ENCODE measurements around the gene KRT79.
"Not testable (repeated sequence)": the region's sequence is repeated elsewhere in the genome, so short reads cannot be mapped to it uniquely, and the experiment has no call there.

The KRT79 gene

DNA sequence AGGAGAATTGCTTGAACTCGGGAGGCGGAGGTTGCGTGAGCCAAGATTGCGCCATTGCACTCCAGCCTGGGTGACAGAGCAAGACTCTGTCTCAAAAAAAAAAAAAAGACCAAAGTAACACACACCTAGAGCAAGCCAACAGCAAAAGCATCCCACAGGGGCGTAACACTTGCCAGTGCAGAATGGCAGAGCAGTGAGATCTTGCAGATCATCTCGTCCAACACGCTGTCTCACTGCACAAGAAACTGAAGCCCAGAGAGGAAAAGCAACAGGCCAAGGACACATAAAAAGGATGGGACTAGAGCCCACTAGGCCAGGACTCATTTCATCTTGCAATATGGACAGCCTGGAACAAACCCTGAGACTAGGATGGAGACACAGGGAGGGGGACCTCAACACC is 27.4 kb upstream of the KRT79 start:
- DNase-seq (ENCODE audit: low read depth in 4 of 4, low spot score in 1 of 4) = no peak

DNA sequence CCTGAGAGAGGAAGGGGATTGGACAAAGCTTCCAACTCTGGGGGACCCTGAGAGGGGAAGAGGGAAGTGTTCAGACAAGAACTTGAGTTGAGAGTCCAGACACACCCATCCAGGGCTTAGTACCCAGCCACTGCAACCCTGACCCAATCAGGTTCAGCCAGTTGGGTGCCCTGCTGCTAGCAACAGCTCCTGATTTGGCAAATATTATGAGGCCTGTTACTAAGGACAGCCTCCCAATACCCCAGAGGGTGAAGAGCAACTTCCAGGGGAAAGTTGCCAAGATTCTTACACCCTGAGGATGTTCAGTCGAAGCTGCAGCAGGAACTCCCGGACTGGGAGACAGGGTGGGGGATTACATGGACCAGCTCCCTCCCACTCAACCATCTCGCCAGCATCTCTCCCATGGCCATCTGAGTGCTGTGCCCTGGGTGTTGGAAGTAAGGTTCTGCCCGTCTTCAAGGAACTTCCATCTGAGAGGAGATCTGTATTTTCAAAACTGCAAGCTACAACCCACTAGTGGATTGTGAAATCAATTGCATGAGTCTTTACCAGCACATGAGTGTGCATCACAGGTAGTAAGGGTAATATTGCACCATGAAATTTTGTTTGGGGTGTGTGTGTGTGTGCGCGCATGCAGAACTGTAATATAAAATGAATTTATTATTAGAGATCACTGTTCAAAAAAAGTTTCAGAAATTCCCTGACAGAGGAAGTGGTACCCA is 26.2 kb upstream of the KRT79 start:
- DNase-seq (ENCODE audit: low read depth in 4 of 4, low spot score in 1 of 4) = no peak

DNA sequence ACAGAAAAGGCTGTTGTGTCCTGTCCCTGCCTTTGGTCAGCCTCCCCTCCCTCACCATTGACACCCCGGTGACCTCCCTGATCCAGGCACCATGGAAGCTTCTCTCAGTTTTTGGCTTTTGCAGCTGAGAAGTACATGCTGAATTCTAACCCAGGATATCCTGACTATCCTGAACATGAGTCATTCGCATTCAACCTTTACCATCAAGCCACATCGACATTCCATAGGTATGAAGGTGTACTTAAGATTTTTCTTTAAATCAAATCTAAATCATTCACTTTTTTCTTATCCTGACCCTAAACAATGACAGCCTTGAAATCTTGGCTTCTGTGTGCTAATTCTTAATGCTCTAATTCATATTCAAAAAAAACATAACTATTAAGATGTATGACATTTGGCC is 23.4 kb upstream of the KRT79 start:
- no peak for DNase-seq (ENCODE audit: low read depth in 4 of 4, low spot score in 1 of 4)

DNA sequence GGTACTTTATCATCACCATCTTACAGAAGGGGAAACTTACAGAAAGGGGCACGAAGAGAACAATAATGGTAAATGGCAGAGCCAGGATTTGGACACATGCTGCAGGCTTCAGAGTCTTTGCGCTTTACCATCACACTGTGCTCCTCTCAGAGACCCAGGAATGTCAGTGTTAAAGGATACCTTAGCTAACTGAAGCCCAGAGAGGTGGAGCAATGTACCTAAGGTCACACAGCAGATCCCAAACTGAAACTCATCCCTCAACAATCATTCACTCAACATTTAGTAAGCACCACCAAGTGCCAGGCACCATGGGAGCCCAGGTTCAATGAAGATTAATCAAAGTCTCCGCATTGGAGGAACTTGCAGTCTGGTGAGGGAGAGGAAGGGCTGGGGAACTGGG is 22.7 kb upstream of the KRT79 start:
- DNase-seq (ENCODE audit: low read depth in 4 of 4, low spot score in 1 of 4) = no peak

DNA sequence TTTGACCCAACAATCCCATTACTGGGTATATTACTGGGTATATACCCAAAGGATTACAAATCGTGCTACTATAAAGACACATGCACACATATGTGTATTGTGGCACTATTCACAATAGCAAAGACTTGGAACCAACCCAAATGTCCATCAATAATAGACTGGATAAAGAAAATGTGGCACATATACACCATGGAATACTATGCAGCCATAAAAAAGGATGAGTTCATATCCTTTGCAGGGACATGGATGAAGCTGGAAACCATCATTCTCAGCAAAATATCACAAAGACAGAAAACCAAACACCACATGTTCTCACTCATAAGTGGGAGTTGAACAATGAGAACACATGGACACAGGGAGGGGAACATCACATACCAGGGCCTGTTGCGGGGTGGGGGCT is 22.0 kb upstream of the KRT79 start:
- DNase-seq (ENCODE audit: low read depth in 4 of 4, low spot score in 1 of 4) = not testable (repeated sequence)

DNA sequence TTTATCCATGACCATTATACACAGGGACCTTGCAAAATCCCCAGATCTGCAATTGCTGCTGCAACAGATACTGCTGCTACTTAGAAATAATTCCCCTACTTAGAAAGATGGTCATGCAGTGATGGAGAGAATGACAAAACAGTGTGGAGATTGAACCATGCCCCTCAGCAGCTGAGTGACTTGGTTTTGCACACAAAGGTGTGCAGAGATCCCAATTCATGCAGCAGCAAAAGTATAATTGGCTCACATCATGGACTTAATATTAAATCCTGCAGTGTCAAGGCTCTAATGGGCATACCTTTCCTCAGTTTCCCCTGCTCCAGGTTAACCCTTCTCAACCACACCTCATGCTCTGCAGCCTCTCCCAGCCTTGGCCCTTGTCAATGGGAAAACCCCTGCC is 17.7 kb upstream of the KRT79 start:
- DNase-seq (ENCODE audit: low read depth in 4 of 4, low spot score in 1 of 4) = no peak

DNA sequence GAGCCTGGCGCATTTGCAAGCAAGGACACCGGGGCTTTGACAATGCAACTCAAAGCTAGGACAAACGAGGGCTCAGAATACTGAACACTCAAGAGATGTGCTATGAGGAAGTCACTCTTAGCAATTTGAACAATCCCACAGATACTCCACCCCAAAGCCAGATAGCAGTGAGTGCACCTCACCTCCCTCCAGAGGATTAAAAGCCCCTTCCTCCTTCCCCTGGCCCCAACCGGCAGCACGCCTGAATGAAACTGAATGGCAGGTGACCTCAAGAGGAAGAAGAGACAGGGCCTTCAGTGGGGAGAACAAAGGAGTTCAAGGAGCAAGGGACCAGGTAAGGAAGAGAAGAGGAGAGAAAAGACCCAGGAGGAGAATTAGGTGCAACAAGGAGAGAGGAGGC is 16.6 kb upstream of the KRT79 start:
- DNase-seq (ENCODE audit: low read depth in 4 of 4, low spot score in 1 of 4) = no peak

DNA sequence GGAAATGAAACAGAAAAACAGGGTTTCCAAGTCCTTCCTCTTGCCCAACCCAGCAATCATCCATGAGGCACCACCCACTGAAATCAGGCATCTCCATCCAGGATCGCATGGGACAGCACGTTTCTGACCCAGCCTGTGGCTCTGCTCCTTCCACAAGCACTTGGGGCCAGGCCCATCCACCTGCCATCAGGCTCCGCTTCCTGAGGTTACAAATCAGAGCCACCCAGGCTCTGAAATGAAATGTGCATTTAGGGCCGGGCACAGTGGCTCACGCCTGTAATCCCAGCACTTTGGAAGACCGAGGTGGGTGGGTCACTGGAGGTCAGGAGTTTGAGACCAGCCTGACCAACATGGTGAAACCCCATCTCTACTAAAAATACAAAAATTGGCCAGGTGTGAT is 15.4 kb upstream of the KRT79 start:
- DNase-seq (ENCODE audit: low read depth in 4 of 4, low spot score in 1 of 4) = no peak

DNA sequence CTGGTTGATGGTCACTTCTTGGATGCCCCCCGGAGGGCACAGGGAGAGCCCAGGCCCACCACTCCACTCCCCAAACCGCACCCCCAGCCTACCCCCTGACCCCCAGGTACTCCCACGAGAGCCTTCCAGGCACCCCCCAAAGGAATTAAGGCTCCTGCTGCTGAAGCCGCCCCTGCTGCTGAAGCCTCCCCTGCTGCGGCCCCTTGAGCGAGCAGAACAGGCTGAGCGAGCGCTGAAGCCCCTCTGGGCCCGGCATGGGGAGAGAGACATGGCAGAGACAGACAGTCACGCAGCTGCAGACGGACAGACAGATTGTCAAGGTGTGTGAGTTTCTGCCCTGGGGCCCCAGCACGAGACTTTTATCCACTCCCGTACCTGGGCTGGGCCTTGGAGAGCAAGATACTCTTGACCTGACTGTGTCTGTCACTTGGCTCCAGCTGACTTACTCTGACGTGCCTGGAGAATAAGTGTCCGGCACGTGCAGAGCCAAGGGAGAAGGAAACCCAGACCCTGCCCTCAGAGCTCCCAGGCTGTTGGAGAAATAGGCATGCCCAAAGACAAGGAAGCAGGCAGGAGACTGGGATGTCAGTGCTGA is 14.6 kb upstream of the KRT79 start, which contains the start of gene KRT78:
Gene KRT78 (minus strand): TSS at position 334 of the 595 bp plus-strand sequence. CDS start 64 bp downstream, at position 270.
- no peak for DNase-seq (ENCODE audit: low read depth in 4 of 4, low spot score in 1 of 4)

DNA sequence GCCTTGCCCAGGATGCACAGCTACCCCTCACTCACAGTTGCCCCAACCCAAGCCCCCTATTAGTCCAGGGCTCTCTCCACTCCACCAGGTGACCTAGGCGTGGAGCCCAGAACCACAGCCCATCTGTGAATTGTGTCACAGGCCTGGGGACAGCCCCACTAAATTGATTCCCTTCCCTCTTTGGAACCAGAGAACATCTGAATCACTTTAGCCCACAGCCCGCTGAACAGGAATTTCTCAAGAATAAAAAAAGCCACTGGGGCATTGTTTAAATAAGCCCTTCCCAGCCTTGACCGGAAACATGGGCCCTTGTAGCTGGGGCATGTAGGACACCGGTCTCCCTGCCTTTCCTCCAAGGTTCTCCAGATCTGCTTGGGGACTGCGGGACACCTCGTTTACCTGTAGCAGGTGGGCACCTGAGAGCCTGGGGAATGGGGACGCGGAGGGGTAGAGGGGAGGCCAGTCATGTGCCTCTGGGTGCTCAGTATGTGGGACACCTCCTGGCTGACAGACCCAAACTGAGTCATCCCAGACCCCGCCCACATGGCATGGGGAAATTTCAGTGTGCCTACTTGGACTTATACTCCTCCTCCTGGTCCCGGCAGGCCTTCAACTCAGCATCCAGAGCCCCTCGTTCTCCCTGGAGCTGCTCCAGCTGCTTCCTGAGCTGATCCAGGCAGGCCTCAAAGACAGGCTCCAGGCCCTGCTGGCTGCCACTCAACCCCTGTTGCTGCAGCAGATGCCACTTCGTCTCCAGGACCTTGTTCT is 13.4 kb upstream of the KRT79 start:
- DNase-seq (ENCODE audit: low read depth in 4 of 4, low spot score in 1 of 4) = no peak

DNA sequence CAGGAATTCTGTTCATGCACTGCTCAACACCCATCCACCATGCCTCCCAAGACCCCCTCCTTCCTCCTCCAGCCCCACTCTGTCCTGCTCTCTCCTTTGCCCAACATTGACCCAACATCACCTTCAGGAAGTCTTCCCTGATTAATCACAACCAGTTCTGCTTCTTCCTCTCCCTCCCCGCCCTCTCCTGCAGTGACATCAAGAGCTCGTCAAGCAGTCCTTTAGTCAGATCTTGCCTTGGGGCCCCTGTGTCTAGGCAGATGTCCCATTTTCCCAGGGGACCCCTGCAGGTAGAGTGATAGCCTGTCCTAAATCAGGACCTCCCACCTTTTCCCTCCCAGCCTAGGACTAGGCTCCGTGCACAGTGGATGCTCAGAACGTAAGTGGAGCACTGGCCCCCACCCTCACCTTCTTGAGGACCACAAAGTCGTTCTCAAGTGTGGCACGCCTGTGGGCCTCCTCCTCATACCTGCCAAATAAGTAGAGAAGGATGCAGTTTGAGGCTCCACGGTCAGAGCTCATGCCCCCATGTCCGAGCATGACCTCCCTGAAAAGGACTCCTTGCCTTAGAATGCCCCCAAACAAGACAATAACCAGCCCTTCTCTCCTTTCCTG is 12.4 kb upstream of the KRT79 start:
- DNase-seq (ENCODE audit: low read depth in 4 of 4, low spot score in 1 of 4) = no peak

DNA sequence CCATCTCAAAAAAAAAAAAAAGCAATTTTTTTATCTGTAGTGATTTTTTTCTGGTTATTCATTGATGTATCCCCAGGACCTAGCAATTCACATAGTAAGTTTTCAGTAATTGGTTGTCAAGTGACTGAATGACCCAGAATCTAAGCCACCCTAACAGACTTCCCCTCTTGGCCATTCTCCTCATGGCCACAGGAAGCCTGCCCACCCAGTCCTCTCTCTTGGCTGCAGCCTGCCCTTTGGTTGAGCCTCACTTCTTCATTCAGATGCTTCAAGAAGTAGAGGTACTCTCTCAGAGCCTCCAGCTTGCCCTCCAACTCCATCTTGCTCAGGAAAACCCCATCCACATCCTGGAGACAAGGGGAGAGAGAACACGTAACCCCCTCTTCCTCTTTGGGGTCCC is 11.8 kb upstream of the KRT79 start:
- DNase-seq (ENCODE audit: low read depth in 4 of 4, low spot score in 1 of 4) = no peak

DNA sequence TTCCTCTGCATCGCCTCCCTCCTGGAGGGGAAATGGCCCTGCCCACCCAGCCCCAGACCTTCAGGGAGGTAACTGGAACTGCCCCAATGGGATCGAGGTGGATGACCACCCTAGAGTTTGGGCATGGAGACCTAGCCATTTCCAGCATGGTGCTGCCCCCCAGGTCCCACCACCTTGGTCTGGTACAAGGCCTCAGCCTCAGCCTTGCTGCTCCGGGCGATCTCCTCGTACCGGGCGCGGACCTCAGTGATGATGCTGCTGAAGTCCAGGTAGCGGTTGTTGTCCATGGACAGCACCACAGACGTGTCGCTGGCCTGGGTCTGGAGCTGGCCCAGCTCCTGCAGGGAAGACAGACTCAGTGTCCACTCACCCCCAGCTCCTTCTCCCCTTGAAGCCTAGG is 10.3 kb upstream of the KRT79 start:
- no peak for DNase-seq (ENCODE audit: low read depth in 4 of 4, low spot score in 1 of 4)

DNA sequence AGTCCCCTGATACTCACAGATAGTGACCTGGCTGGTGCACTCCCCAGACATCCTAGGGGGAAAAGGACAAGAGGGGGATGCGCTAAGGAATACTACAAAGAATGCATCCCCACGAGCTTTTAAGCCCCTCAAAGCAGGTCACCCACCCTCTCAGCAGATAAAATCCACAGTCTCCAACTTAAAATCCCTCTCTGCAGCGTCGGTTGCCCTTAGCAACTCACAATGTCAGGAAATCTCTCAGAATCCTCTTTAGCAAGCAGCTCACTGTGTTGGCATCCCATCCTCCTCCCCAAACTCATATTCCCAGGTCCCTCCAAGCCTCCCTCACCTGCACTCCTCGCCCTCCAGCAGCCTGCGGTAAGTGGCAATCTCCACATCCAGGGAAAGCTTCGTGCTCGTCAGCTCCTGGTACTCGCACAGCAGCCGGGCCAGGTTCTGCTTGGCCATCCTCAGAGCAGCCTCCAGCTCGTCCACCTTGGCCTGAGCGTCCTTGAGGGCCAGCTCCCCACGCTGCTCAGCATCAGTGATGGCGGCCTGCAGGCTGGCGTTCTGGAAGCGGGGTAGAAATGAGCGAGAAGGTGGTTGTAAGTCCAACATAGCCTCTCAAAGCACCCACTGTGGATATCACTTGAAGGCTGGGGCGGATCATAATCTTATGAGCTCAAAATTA is 5.5 kb upstream of the KRT79 start:
- no peak for DNase-seq (ENCODE audit: low read depth in 4 of 4, low spot score in 1 of 4)

DNA sequence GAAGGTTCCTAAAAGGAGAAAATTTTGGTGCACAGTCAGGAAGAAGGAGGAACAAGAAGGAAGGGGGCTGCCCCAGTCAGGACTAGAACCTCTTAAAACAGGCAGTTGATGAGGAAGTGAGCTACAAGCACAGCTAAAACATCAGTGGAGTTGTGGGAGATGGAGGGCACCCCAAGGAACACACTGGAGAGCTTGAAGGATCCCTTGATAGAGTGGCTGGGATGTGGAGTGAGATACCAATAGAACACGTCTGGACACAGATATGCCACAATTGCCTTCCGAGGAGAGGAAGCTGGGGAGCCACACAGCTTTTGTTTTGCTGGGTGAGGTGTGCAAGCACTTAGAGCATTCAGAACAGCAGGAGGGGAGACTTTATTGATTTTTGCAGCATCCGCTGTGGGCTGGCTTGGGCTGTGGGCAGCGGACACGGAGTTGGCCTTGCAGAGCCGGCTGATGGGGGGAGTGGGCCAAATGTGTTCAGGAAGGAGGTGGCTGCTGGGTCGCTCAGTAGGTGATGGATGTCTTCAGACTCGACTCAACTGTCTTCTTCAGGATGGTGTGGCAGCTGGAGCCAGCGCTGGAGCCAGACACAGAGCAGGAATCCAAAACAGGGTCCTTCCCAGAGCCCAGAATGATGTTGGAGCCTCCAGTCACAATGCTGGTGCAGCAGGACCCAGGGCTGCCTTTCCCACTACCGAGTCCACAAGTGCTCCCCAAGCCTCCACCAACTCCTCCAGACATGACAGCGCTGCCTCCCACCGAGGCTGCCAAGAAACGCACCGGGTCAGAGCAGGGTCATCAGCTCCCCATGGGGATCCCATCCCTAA is 4.7 kb upstream of the KRT79 start:
- no peak for DNase-seq (ENCODE audit: low read depth in 4 of 4, low spot score in 1 of 4)

DNA sequence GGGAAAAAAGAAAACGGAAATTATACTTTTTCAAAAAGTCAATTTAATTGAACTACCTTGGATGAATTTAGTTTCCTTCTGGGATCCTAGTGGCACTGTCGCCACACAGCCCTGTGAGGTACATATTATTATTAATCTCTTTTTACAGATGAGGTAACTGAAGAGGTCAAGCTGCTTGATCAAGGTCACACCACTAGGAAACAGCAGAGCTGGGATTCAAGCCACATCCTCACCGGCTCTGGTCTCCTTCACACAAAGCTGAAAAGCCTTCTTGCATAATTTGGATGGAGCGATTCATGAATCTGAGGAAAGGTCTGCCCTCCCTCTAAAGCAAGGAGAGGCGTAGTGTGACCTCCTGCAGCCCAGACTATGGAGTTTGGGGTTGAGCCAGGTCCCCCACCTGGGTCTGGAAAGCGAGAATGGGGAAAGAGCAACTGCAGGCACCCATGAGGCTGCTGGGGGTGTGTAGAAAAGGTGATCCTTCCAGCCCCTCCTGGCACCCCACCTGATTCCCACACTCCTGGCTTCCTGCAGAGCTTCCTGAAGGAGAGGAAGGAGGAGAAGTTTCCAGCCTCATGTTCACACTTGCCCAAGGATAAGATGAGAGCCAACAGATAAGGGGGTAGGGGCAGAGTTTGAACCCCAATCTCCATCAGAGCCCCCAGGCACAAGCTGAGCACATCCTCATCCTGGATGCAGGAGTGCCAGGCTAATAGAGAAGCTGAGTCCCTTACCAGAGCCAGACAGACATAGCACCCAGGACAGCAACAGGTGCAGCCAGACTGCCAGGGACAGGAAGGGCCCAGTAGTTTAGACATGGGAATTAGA is 3.9 kb upstream of the KRT79 start:
- no peak for DNase-seq (ENCODE audit: low read depth in 4 of 4, low spot score in 1 of 4)

DNA sequence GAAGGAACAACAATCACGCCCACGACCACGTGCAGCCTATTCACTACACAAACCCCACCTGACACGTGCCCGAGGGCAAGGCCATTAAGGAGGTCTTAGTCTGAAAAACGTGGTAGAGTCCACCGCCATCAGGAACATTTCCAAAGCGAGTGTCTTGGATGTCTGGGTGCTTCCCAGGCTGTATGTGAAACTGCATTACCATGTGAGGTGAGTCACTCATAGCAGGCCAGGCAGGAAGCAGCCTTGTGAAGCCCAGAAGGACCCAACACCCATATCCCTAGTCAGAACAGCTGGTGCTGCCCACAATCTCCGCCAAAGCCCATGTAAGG is 3.3 kb upstream of the KRT79 start:
- no peak for DNase-seq (ENCODE audit: low read depth in 4 of 4, low spot score in 1 of 4)

DNA sequence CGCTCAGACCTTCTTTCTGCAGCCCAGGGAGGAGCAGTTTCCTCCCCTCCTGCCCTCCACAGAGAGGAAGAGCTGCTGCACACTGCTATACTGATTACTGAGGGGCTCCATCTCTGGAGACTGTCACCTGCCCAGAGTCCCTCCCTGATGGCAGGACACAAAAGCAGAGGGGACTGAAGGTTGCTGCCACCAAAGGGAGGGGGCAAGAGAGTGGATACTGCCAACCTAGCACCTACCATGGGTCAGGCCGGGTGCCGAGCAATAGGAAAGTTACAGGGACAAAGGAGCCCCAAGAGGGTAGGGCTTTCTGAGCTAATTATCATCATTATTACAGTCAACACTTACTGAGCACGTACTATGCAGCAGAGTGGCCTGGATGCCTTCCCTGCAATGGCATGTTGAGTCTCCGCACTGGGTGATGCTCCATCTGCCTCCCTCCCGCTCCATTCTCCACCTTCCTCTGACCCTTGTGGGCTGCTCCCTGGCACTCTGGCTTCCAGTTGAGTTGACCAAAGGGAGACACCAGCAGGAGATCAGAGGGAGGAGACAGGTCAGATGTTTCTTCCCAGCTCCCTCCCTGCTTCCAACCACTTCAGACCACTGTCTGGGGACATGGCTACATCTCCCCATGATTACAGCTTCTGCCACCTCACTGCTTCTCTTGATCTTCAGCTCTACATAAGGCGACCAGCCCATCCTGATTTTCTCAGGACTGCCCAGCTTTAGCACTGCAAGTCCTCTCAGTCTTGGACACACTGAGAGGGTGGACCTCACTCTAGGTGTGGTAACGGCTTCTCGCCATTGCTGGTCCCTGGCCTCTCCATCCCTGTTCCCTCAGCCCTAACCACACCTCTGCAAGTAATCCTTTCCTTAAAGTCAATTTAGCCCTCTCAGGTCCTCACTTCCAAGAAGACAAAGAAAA is 2.6 kb upstream of the KRT79 start:
- DNase-seq (ENCODE audit: low read depth in 4 of 4, low spot score in 1 of 4) = no peak

DNA sequence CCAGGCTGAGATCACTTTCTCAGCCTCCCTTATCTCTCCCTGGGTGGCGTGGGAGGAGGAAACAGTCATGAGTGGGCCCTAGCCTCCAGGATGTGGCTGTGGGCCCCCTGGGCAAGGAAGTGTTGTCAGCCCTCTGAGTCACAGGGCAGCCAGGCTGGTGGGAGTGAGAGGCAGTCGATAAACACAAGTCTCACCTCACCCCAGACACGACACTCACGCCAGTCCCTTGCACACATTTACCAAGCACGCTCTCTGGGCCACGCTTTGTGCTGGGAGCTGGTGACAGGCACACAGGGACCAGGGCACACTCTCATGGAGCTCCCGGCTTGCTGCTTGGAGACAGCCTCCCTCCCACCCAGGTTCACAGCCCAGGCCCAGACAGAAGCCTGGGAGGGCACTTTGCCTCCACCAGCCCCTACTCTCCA is 1.9 kb upstream of the KRT79 start:
- peak; percentile 13 to 43 (median 19) for DNase-seq (ENCODE audit: low read depth in 4 of 4, low spot score in 1 of 4)

Measured in stimulated activated CD4-positive, alpha-beta T cell treated with anti-CD3 and anti-CD28 coated beads, Interleukin-1b, Interleukin-23, amount 100 ng/mL, for 24 hours (primary cell).